Activated T-cell treated with anti-CD3 and anti-CD28 coated beads, Interleukin-2, amount 50 U/mL, for 1 hour (primary cell): ENCODE data around the gene SYT13.
A peak's percentile ranks its signal among the peaks of the same experiment; 100 is the strongest.

Experiments used
- DNase-seq: peaks from one replicate; pipeline ENCODE4 v3.0.0-alpha.2; 2020

Gene SYT13

GRCh38 chr11:45245218-45246045 is 40.7 kb downstream of the SYT13 start:
- no peak for DNase-seq

GRCh38 chr11:45243967-45244366 is 42.2 kb downstream of the SYT13 start:
- no peak for DNase-seq

- DNase-seq = no peak
Observed at GRCh38 chr11:45239733-45240132, 46.4 kb downstream of the SYT13 start.

- DNase-seq = no peak
Observed at GRCh38 chr11:45238724-45239123, 47.4 kb downstream of the SYT13 start.

- no peak for DNase-seq
Observed at GRCh38 chr11:45237711-45238315, 48.3 kb downstream of the SYT13 start.

- DNase-seq = no peak
Observed at GRCh38 chr11:45234306-45235006, 51.7 kb downstream of the SYT13 start.

- DNase-seq = no peak
Observed at GRCh38 chr11:45233804-45234170, 52.4 kb downstream of the SYT13 start.

- DNase-seq = peak; percentile 59
Observed at GRCh38 chr11:45233121-45233803, 52.9 kb downstream of the SYT13 start.

GRCh38 chr11:45232341-45233080 is 53.6 kb downstream of the SYT13 start:
- no peak for DNase-seq

GRCh38 chr11:45229401-45230020 is 56.6 kb downstream of the SYT13 start:
- no peak for DNase-seq

- DNase-seq = no peak
Observed at GRCh38 chr11:45227836-45228235, 58.3 kb downstream of the SYT13 start.

GRCh38 chr11:45226901-45227300 is 59.2 kb downstream of the SYT13 start:
- no peak for DNase-seq

GRCh38 chr11:45225961-45226871 is 59.9 kb downstream of the SYT13 start:
- no peak for DNase-seq

GRCh38 chr11:45225277-45225676 is 60.9 kb downstream of the SYT13 start:
- DNase-seq = no peak

- DNase-seq = no peak
Observed at GRCh38 chr11:45224766-45225165, 61.4 kb downstream of the SYT13 start.

- DNase-seq = no peak
Observed at GRCh38 chr11:45223496-45223895, 62.6 kb downstream of the SYT13 start.

- no peak for DNase-seq
Observed at GRCh38 chr11:45219411-45219810, 66.7 kb downstream of the SYT13 start.

- DNase-seq = no peak
Observed at GRCh38 chr11:45218705-45219104, 67.4 kb downstream of the SYT13 start.

- DNase-seq = no peak
Observed at GRCh38 chr11:45217991-45218390, 68.2 kb downstream of the SYT13 start.

- DNase-seq = no peak
Observed at GRCh38 chr11:45216901-45217300, 69.2 kb downstream of the SYT13 start.

GRCh38 chr11:45216031-45216430 is 70.1 kb downstream of the SYT13 start:
- no peak for DNase-seq
